ENCODE measurements around the gene IRGC.

Gene IRGC, protein sequence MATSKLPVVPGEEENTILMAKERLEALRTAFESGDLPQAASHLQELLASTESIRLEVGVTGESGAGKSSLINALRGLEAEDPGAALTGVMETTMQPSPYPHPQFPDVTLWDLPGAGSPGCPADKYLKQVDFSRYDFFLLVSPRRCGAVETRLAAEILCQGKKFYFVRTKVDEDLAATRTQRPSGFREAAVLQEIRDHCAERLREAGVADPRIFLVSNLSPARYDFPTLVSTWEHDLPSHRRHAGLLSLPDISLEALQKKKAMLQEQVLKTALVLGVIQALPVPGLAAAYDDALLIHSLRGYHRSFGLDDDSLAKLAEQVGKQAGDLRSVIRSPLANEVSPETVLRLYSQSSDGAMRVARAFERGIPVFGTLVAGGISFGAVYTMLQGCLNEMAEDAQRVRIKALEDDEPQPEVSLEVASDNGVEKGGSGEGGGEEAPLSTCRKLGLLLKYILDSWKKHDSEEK

GRCh38 chr19:43715776-43716175 lies at the start of gene IRGC:
Gene IRGC (plus strand): TSS chr19:43716076. CDS start chr19:43718559, 2,483 bp downstream.
- H3K36me3 ChIP-seq (ENCODE audit: control insufficient read depth, insufficient read depth, low read length) = no peaks in the 10 kb centered on the region
- H3K4me3 ChIP-seq (ENCODE audit: low read depth, low read length) = no peak within 1 kb of the TSS
- no peak within 1 kb of the TSS for H3K27ac ChIP-seq (ENCODE audit: low read depth, low read length)
- no peaks in the 10 kb centered on the region for H3K27me3 ChIP-seq (ENCODE audit: control insufficient read depth, insufficient read depth, low read length)
- no peaks in the 10 kb centered on the region for H3K4me1 ChIP-seq (ENCODE audit: control insufficient read depth, insufficient read depth, low read length)
- no peaks in the 10 kb centered on the region for H3K9me3 ChIP-seq (ENCODE audit: control insufficient read depth, insufficient read depth, low read length)
- H3K9ac ChIP-seq (ENCODE audit: low read depth, low read length) = no peak within 1 kb of the TSS

DNA sequence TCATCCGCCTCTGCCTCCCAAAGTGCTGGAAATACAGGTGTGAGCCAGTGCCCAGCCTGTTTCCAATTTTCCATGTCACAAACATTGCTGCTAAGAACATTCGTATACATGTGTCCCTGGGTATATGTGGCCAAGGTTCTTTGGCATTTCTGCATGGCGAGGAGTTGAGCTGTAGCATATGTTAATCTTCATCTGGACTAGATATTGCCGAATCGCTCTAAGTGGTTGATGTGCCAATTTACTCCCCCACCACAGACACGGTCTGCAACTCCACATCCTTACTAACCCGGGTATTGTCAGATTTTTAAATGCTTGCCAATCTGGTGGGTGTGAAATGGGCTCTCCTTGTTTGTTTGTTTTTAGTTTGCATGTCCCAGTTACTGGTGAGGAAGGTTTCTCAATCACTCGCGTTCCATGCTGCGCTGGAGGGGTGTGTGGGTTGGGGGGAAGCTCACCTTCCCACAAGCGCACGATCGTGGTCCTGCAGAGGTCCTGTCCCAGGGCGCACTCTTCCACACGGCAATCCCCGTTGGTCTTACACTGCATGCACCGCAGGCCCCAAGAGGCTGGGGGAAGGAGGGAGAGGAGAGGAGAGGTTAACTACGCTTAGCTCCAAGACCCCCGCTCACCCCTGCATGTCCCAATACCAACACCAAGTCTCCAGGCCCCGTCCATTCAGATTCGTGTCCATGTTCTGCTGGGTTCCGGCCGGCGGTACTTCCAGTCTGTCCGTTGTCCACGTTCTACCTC lies 48.6 kb upstream of the IRGC start:
- H3K9me3 ChIP-seq (ENCODE audit: control insufficient read depth, insufficient read depth, low read length) = no peaks in the 10 kb centered on the region
- H3K27ac ChIP-seq (ENCODE audit: low read depth, low read length) = no peak overlapping the region
- peaks cover 9% of the 10 kb centered on the region for H3K36me3 ChIP-seq (ENCODE audit: control insufficient read depth, insufficient read depth, low read length)
- H3K4me1 ChIP-seq (ENCODE audit: control insufficient read depth, insufficient read depth, low read length) = peaks cover 20% of the 10 kb centered on the region
- peaks cover 16% of the 10 kb centered on the region for H3K27me3 ChIP-seq (ENCODE audit: control insufficient read depth, insufficient read depth, low read length)
- H3K4me3 ChIP-seq (ENCODE audit: low read depth, low read length) = peak overlapping the region; percentile 70
- peak overlapping the region; percentile 84 for H3K9ac ChIP-seq (ENCODE audit: low read depth, low read length)

DNA sequence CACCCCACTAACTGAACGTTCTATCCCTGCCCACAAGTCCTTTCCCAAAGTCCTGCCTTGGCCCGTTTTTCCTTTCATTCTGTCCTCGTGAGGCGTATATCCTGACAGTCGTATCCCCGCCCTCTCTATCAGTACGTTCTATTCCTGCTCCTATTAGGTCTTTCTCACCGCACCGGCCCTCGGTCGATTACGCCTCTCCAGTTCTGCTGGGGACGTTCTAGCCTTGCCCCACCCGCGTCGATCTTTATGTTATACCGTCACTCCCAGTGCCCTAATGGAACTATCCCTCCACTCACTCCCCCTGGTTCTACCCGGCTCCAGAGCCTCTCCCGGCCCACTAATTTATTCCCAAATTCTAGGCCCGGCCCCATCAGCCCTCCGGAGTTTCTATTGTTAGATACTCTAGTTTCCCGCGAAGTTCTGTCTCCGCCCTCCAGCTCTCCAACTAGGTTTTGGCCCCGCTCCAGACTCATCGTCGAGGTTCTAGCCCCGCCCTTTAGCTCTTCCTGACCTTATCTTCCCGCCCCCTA lies 47.9 kb upstream of the IRGC start:
- peaks cover 9% of the 10 kb centered on the region for H3K36me3 ChIP-seq (ENCODE audit: control insufficient read depth, insufficient read depth, low read length)
- no peaks in the 10 kb centered on the region for H3K9me3 ChIP-seq (ENCODE audit: control insufficient read depth, insufficient read depth, low read length)
- H3K4me3 ChIP-seq (ENCODE audit: low read depth, low read length) = peak overlapping the region; percentile 70
- H3K9ac ChIP-seq (ENCODE audit: low read depth, low read length) = peak overlapping the region; percentile 84
- H3K4me1 ChIP-seq (ENCODE audit: control insufficient read depth, insufficient read depth, low read length) = peaks cover 22% of the 10 kb centered on the region
- peak overlapping the region; percentile 71 for H3K27ac ChIP-seq (ENCODE audit: low read depth, low read length)
- peaks cover 16% of the 10 kb centered on the region for H3K27me3 ChIP-seq (ENCODE audit: control insufficient read depth, insufficient read depth, low read length)

DNA sequence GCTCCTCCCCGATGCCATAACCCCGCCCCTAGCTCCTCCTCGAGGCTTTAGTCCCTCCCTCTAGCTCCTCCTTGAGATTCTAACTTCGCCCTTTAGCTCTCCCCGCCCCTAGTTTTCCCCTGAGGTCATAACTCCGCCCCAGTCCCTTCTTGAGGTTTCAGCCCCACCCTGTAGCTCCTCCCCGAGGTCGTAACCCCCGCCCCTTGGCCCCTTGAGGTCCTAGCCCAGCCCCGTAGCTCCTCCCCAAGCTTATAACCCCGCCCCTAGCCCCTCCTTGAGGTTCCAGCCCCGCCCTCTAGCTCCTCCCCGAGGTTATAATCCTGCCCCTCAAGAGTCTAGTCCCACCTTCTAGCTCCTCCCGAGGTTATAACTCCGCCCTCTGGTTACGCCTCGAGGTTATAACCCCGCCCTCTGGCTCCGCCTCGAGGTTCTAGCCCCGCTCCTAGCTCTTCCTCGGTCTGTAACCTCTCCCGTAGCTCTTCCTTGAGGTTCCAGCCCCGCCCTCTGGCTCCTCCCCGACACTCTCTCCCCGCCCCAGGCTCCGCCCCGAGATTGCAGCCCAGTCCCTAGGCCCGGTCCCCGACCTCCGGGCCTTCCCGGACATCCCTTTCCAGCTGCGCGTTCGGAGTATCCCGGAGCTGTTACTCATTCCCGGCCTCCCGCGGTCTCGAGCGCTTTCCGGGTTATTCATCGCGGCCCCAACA lies 47.3 kb upstream of the IRGC start:
- Histone ChIP-seq H3K27ac (ENCODE audit: low read depth, low read length) (peak overlapping the region; percentile 89), H3K4me3 (ENCODE audit: low read depth, low read length) (peak overlapping the region; percentile 62), H3K9ac (ENCODE audit: low read depth, low read length) (peak overlapping the region; percentile 43), H3K4me1 (ENCODE audit: control insufficient read depth, insufficient read depth, low read length) (peaks cover 22% of the 10 kb centered on the region), H3K36me3 (ENCODE audit: control insufficient read depth, insufficient read depth, low read length) (peaks cover 9% of the 10 kb centered on the region), H3K27me3 (ENCODE audit: control insufficient read depth, insufficient read depth, low read length) (peaks cover 16% of the 10 kb centered on the region), H3K9me3 (ENCODE audit: control insufficient read depth, insufficient read depth, low read length) (no peaks in the 10 kb centered on the region)

- peaks cover 21% of the 10 kb centered on the region for H3K4me1 ChIP-seq (ENCODE audit: control insufficient read depth, insufficient read depth, low read length)
- H3K9ac ChIP-seq (ENCODE audit: low read depth, low read length) = no peak overlapping the region
- no peak overlapping the region for H3K27ac ChIP-seq (ENCODE audit: low read depth, low read length)
- no peaks in the 10 kb centered on the region for H3K36me3 ChIP-seq (ENCODE audit: control insufficient read depth, insufficient read depth, low read length)
- H3K9me3 ChIP-seq (ENCODE audit: control insufficient read depth, insufficient read depth, low read length) = no peaks in the 10 kb centered on the region
- peaks cover 16% of the 10 kb centered on the region for H3K27me3 ChIP-seq (ENCODE audit: control insufficient read depth, insufficient read depth, low read length)
- H3K4me3 ChIP-seq (ENCODE audit: low read depth, low read length) = no peak overlapping the region
These were observed 43.7 kb upstream of the IRGC start for GRCh38 chr19:43672061-43672679.

GRCh38 chr19:43673637-43674036 lies 42.2 kb upstream of the IRGC start:
- H3K4me1 ChIP-seq (ENCODE audit: control insufficient read depth, insufficient read depth, low read length) = peaks cover 13% of the 10 kb centered on the region
- no peak overlapping the region for H3K9ac ChIP-seq (ENCODE audit: low read depth, low read length)

GRCh38 chr19:43674183-43674582 lies 41.7 kb upstream of the IRGC start:
- no peak overlapping the region for H3K4me3 ChIP-seq (ENCODE audit: low read depth, low read length)
- peaks cover 16% of the 10 kb centered on the region for H3K27me3 ChIP-seq (ENCODE audit: control insufficient read depth, insufficient read depth, low read length)
- no peak overlapping the region for H3K27ac ChIP-seq (ENCODE audit: low read depth, low read length)
- peaks cover 13% of the 10 kb centered on the region for H3K4me1 ChIP-seq (ENCODE audit: control insufficient read depth, insufficient read depth, low read length)
- H3K9me3 ChIP-seq (ENCODE audit: control insufficient read depth, insufficient read depth, low read length) = no peaks in the 10 kb centered on the region
- no peak overlapping the region for H3K9ac ChIP-seq (ENCODE audit: low read depth, low read length)
- H3K36me3 ChIP-seq (ENCODE audit: control insufficient read depth, insufficient read depth, low read length) = no peaks in the 10 kb centered on the region

More at GRCh38 chr19:43673637-43674036, 42.2 kb upstream of the IRGC start:
- peaks cover 16% of the 10 kb centered on the region for H3K27me3 ChIP-seq (ENCODE audit: control insufficient read depth, insufficient read depth, low read length)
- no peaks in the 10 kb centered on the region for H3K9me3 ChIP-seq (ENCODE audit: control insufficient read depth, insufficient read depth, low read length)
- H3K4me3 ChIP-seq (ENCODE audit: low read depth, low read length) = no peak overlapping the region
- H3K36me3 ChIP-seq (ENCODE audit: control insufficient read depth, insufficient read depth, low read length) = no peaks in the 10 kb centered on the region
- H3K27ac ChIP-seq (ENCODE audit: low read depth, low read length) = no peak overlapping the region

DNA sequence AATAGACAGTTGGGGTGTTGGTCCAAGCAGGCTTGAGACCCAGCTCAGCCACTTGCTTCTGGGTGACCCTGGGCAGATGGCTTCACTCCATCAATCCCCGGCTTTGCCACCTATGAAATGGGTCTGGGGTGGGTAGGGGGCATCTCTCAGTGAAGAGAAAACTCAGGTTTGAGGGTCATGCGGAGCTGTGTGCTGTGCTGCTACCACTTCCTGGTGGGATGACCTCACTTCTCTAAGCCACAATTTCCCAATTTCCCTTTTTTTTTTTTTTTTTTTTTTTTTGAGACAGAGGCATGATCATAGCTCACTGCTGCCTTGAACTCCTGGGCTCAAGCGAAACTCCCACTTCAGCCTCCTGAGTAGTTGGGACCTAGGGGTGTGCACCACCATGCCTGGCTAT lies 41.3 kb upstream of the IRGC start:
- H3K27ac ChIP-seq (ENCODE audit: low read depth, low read length) = no peak overlapping the region
- H3K27me3 ChIP-seq (ENCODE audit: control insufficient read depth, insufficient read depth, low read length) = peaks cover 15% of the 10 kb centered on the region
- no peak overlapping the region for H3K9ac ChIP-seq (ENCODE audit: low read depth, low read length)
- H3K36me3 ChIP-seq (ENCODE audit: control insufficient read depth, insufficient read depth, low read length) = no peaks in the 10 kb centered on the region
- H3K4me1 ChIP-seq (ENCODE audit: control insufficient read depth, insufficient read depth, low read length) = peaks cover 13% of the 10 kb centered on the region
- H3K9me3 ChIP-seq (ENCODE audit: control insufficient read depth, insufficient read depth, low read length) = no peaks in the 10 kb centered on the region
- no peak overlapping the region for H3K4me3 ChIP-seq (ENCODE audit: low read depth, low read length)

DNA sequence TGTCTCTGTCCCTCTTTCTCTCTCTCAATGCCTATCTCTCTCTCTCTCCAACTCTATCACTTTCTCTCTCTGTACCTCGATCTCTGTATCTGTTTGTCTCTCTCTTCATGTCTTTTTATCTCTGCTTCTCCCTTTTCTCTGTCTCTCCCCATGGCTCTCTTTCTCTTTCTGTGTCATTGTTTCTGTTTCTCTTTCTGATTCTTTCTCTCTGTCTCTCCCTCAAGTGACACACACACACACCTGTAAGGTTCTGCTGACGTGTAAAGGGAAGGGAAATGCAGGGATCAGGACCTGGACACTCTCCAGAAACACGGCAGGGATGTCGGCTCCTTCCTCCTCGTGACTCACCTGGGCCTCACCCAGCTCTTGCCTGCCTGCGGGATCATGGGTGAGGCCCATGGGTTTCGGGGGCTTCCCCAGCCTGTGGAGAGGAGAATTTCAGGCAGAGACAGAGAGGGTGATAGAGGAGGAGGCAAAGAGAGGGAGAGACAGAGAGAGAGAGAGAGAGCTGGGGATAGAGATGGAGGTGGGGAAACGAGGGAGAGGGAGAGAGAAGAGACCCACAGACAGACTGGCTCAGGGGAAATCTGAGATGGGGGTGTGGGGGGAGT lies 40.5 kb upstream of the IRGC start:
- no peak overlapping the region for H3K9ac ChIP-seq (ENCODE audit: low read depth, low read length)
- no peak overlapping the region for H3K27ac ChIP-seq (ENCODE audit: low read depth, low read length)
- H3K36me3 ChIP-seq (ENCODE audit: control insufficient read depth, insufficient read depth, low read length) = no peaks in the 10 kb centered on the region
- no peak overlapping the region for H3K4me3 ChIP-seq (ENCODE audit: low read depth, low read length)
- peaks cover 11% of the 10 kb centered on the region for H3K4me1 ChIP-seq (ENCODE audit: control insufficient read depth, insufficient read depth, low read length)
- no peaks in the 10 kb centered on the region for H3K9me3 ChIP-seq (ENCODE audit: control insufficient read depth, insufficient read depth, low read length)
- H3K27me3 ChIP-seq (ENCODE audit: control insufficient read depth, insufficient read depth, low read length) = peaks cover 8% of the 10 kb centered on the region

GRCh38 chr19:43675906-43676305 lies 40.0 kb upstream of the IRGC start:
- Histone ChIP-seq H3K9me3 (ENCODE audit: control insufficient read depth, insufficient read depth, low read length) (no peaks in the 10 kb centered on the region), H3K36me3 (ENCODE audit: control insufficient read depth, insufficient read depth, low read length) (no peaks in the 10 kb centered on the region), H3K4me1 (ENCODE audit: control insufficient read depth, insufficient read depth, low read length) (peaks cover 6% of the 10 kb centered on the region), H3K27me3 (ENCODE audit: control insufficient read depth, insufficient read depth, low read length) (peaks cover 2% of the 10 kb centered on the region; the same call in 1 of the 2 replicates), H3K9ac (ENCODE audit: low read depth, low read length) (no peak overlapping the region), H3K4me3 (ENCODE audit: low read depth, low read length) (no peak overlapping the region), H3K27ac (ENCODE audit: low read depth, low read length) (no peak overlapping the region)
